K562 (cell line): ENCODE results near the gene FAM149A. TPM values are rescaled to one million over a fixed set of nuclear protein-coding genes. Genes with fewer than 3 reads are reported as not detected.
A peak's percentile ranks its signal among the peaks of the same experiment; 100 is the strongest.

Source experiments
- CREM ChIP-seq: IDR thresholded peaks from 2 replicates; pipeline ENCODE4 v1.6.1; 2014; ENCODE audit warnings: antibody characterized with exemption, low read depth
- CTBP1 ChIP-seq: fragments of 450-650 bp; IDR thresholded peaks from 2 replicates; pipeline ENCODE4 v1.6.1; 2016; ENCODE audit warnings: borderline replicate concordance
- DDX20 ChIP-seq: fragments of 450-650 bp; IDR thresholded peaks from 2 replicates; pipeline ENCODE4 v1.6.1; 2016; ENCODE audit warnings: missing genetic modification characterization, low read depth, mild to moderate bottlenecking, missing compliant biosample characterization, moderate library complexity
- EHMT2 ChIP-seq: fragments of 450-650 bp; IDR thresholded peaks from 2 replicates; pipeline ENCODE4 v1.6.1; 2018; ENCODE audit warnings: antibody characterized with exemption
- FOSL1 ChIP-seq: fragments of 200-800 bp; sonication (Bioruptor generic); conservative IDR thresholded peaks from 2 replicates; pipeline ENCODE4 v1.6.1; 2016; ENCODE audit warnings: missing genetic modification characterization, missing compliant biosample characterization
- GMEB1 ChIP-seq: fragments of 250-450 bp; sonication (Bioruptor Pico); IDR thresholded peaks from 2 replicates; pipeline ENCODE4 v1.4.0; 2020; ENCODE audit warnings: mild to moderate bottlenecking
- MLLT1 ChIP-seq, 2 experiments: fragments of 450-650 bp; IDR thresholded peaks; 2 replicates each; pipeline ENCODE4 v1.6.1; 2016
- NFXL1 ChIP-seq: fragments of 450-650 bp; formaldehyde crosslinking; IDR thresholded peaks from 2 replicates; pipeline ENCODE4 v1.4.0; 2021; ENCODE audit warnings: mild to moderate bottlenecking
- PTTG1 ChIP-seq: fragments of 450-650 bp; IDR thresholded peaks from 2 replicates; pipeline ENCODE4 v1.6.1; 2016; ENCODE audit warnings: low read depth, mild to moderate bottlenecking, missing genetic modification characterization, missing compliant biosample characterization
- RUNX1 ChIP-seq: sonication (generic); IDR thresholded peaks from 2 replicates; pipeline ENCODE4 v1.6.1; 2016; ENCODE audit warnings: antibody characterized with exemption, low read depth
- TBL1XR1 ChIP-seq, 2 experiments: IDR thresholded peaks; 2 replicates each; pipeline ENCODE4 v1.6.1; 2012; ENCODE audit warnings: improper control_type of control experiment in 2 of 2, low read length in 2 of 2, mild to moderate bottlenecking in 1 of 2
- THRAP3 ChIP-seq: fragments of 450-650 bp; IDR thresholded peaks from 2 replicates; pipeline ENCODE4 v1.6.1; 2016; ENCODE audit warnings: mild to moderate bottlenecking, inconsistent platforms, borderline replicate concordance
- THRB ChIP-seq: fragments of 450-650 bp; formaldehyde crosslinking; conservative IDR thresholded peaks from 2 replicates; pipeline ENCODE4 v1.4.0; 2022; ENCODE audit warnings: mild to moderate bottlenecking, missing genetic modification characterization
- XRCC3 ChIP-seq: fragments of 450-650 bp; IDR thresholded peaks from 2 replicates; pipeline ENCODE4 v1.6.1; 2017; ENCODE audit warnings: mild to moderate bottlenecking, moderate library complexity
- XRCC5 ChIP-seq: fragments of 200-400 bp; formaldehyde crosslinking; IDR thresholded peaks from 2 replicates; pipeline ENCODE4 v1.6.1; 2017; ENCODE audit warnings: low read depth, mild to moderate bottlenecking, low read length
- ZNF592 ChIP-seq: fragments of 450-650 bp; IDR thresholded peaks from 2 replicates; pipeline ENCODE4 v1.6.1; 2017; ENCODE audit warnings: antibody characterized with exemption, mild to moderate bottlenecking
- ZNF77 ChIP-seq: fragments of 250-450 bp; sonication (Bioruptor Pico); IDR thresholded peaks from 2 replicates; pipeline ENCODE4 v1.5.0; 2020
- polyA plus RNA-seq, 8 experiments: library from polyadenylated mRNA; depleted of rRNA in 4 of 8; stranded (reverse) in 5 of 8; unstranded in 3 of 8; fragments of >200 nt; fragmentation: Nextera tagmentation in 2 of 8; fragmentation: Illumina TruSeq in 1 of 8; extraction: Ambion mirVana in 2 of 8; extraction: Trizol in 1 of 8; gene quantifications; 2 replicates each; pipeline versions ENCODE4 v1.2.1 to v1.2.3, GENCODE V29; 2011 to 2014; ENCODE audit warnings: inconsistent platforms in 1 of 8, missing spikeins in 1 of 8
- total RNA-seq, 7 experiments: library from RNA; depleted of rRNA in 6 of 7; stranded (reverse); fragments of >200 nt in 6 of 7; fragmentation: Illumina TruSeq in 2 of 7; extraction: Trizol in 2 of 7; gene quantifications; 2 replicates each; pipeline versions ENCODE4 v1.2.1 to v1.2.3, GENCODE V29; 2011 to 2021; ENCODE audit warnings: low replicate concordance in 1 of 7

Gene FAM149A
- total and polyA plus RNA-seq, 9 of the 15 experiments (the other 6 are each of a cell fraction or from before 2014, with no cell fraction given), result not detected

DNA sequence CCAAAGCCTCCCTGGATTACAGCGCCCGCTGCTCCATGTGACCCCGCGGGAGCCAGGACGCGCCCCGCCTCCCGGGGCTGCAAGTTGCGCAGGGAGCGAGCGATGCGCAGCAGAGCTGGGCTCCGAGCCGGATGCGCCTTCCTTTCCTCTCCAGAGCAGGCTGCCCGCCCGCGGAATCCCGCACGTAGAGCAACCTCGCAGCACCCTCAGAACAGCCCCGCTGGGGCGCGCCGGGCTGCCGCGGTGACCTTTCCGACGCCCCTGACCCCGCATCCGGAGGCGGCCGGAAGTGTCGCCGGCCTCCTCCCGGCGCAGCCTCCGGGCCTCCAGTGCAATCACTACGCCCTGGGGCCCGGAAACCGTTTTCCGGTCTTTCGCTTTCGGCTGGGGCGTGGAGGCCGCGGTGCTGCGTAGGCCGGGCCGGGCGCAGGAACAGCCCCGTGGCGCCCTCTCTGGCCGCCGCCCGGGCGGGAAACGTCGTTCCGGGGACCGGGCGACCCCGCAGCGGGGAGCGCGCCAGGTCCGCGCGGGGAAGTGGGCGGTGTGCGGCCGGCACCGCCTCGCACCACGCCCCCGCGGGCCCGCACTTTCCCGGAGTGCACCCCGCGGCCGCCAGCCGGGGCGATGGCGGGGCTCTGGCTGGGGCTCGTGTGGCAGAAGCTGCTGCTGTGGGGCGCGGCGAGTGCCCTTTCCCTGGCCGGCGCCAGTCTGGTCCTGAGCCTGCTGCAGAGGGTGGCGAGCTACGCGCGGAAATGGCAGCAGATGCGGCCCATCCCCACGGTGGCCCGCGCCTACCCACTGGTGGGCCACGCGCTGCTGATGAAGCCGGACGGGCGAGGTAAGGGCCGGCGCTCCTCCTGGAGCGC lies 86.9 kb downstream of the FAM149A start, which contains the start of gene CYP4V2 (continued):
- TF ChIP-seq XRCC5 (no peak), GMEB1 (CRISPR knock-in tag) (peak; percentile 60), EHMT2 (no peak), PTTG1 (tag) (no peak), FOSL1 (0 out of 2 replicates have a peak, but pooled peaks have one; percentile 32), THRB (CRISPR knock-in tag) (no peak), DDX20 (tag) (no peak), CTBP1 (peak; percentile 92), THRAP3 (no peak), ZNF77 (no peak), TBL1XR1 (IDR thresholded peaks at IDR 0.05; ENCODE audit: low read length in 2 of 2) (no peak; a peak in 1 of 4 replicates), NFXL1 (CRISPR knock-in tag) (no peak), XRCC3 (no peak), RUNX1 (no peak), MLLT1 (IDR thresholded peaks at IDR 0.05) (no peak), ZNF592 (peak; percentile 76), CREM (peak; percentile 67; the same call in 1 of the 2 replicates)
